ENCODE results near the gene UBE2G1.

Gene UBE2G1

GRCh38 chr17:4333041-4333440 is 33.4 kb downstream of the UBE2G1 start:
- no peak for DNase-seq

- no peak for DNase-seq
Observed at GRCh38 chr17:4332296-4332970, 34.0 kb downstream of the UBE2G1 start.

- DNase-seq, result no peak
Observed at GRCh38 chr17:4331614-4332013, 34.9 kb downstream of the UBE2G1 start.

GRCh38 chr17:4329838-4330237 is 36.6 kb downstream of the UBE2G1 start:
- no peak for DNase-seq

GRCh38 chr17:4327606-4328005 is 38.9 kb downstream of the UBE2G1 start:
- DNase-seq, result no peak

- DNase-seq, result no peak
Observed at GRCh38 chr17:4326608-4327007, 39.9 kb downstream of the UBE2G1 start.

- no peak for DNase-seq
Observed at GRCh38 chr17:4326112-4326511, 40.4 kb downstream of the UBE2G1 start.

- DNase-seq, result no peak
Observed at GRCh38 chr17:4324463-4324862, 42.0 kb downstream of the UBE2G1 start.

GRCh38 chr17:4319221-4319620 is 47.3 kb downstream of the UBE2G1 start:
- no peak for DNase-seq

GRCh38 chr17:4318596-4318995 is 47.9 kb downstream of the UBE2G1 start:
- no peak for DNase-seq

- no peak for DNase-seq
Observed at GRCh38 chr17:4318186-4318585, 48.3 kb downstream of the UBE2G1 start.

GRCh38 chr17:4317610-4318009 is 48.9 kb downstream of the UBE2G1 start:
- DNase-seq, result no peak

- no peak for DNase-seq
Observed at GRCh38 chr17:4316648-4317047, 49.8 kb downstream of the UBE2G1 start.

GRCh38 chr17:4314618-4315017 is 51.9 kb downstream of the UBE2G1 start:
- DNase-seq, result no peak

- DNase-seq, result no peak
Observed at GRCh38 chr17:4314179-4314578, 52.3 kb downstream of the UBE2G1 start.

GRCh38 chr17:4313221-4314114 is 53.0 kb downstream of the UBE2G1 start:
- DNase-seq, result no peak

GRCh38 chr17:4310354-4311060 is 56.0 kb downstream of the UBE2G1 start:
- DNase-seq, result no peak

GRCh38 chr17:4309897-4310296 is 56.6 kb downstream of the UBE2G1 start:
- DNase-seq, result no peak

GRCh38 chr17:4307179-4307930 is 59.1 kb downstream of the UBE2G1 start:
- no peak for DNase-seq

- DNase-seq, result no peak
Observed at GRCh38 chr17:4305224-4305623, 61.3 kb downstream of the UBE2G1 start.

- no peak for DNase-seq
Observed at GRCh38 chr17:4304417-4305027, 62.0 kb downstream of the UBE2G1 start.

GRCh38 chr17:4301066-4301465 is 65.4 kb downstream of the UBE2G1 start:
- no peak for DNase-seq
